Measurements from ENCODE around the gene PLCZ1.

DNA sequence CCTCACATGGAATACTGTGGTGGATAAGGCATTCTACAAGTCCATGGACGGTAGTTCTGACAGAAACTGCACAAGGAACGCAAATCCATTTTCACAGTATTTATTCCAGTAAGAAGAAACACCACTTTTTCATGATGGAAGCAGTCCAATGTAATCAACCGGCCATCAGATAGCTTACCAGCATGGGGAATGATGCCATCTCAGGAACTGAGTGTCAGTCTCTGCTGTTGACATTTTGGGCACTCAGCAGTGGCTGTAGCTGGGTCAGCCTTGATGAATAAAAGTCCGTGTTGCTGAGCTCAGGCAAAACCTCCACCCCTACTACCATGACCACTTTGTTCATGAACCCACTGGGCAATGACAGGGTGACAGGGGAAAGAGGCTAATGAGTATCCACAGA, 103.4 kb downstream of the PLCZ1 start:
- TF ChIP-seq POLR2A (IDR thresholded peaks at IDR 0.05) (no peak), CTCF (IDR thresholded peaks at IDR 0.05) (no peak)
